GM21526 (cell line): ENCODE measurements around the gene WDR81.
"Not testable (repeated sequence)": the region's sequence is repeated elsewhere in the genome, so short reads cannot be mapped to it uniquely, and the experiment has no call there.

Experiments
- ATAC-seq: cut with Tn5 transposase; IDR thresholded peaks from one replicate; pipeline ENCODE4 v1.9.1; 2021; ENCODE audit warnings: moderate library complexity; ENCODE audit not compliant: unreplicated experiment, low FRiP score

Gene WDR81

DNA sequence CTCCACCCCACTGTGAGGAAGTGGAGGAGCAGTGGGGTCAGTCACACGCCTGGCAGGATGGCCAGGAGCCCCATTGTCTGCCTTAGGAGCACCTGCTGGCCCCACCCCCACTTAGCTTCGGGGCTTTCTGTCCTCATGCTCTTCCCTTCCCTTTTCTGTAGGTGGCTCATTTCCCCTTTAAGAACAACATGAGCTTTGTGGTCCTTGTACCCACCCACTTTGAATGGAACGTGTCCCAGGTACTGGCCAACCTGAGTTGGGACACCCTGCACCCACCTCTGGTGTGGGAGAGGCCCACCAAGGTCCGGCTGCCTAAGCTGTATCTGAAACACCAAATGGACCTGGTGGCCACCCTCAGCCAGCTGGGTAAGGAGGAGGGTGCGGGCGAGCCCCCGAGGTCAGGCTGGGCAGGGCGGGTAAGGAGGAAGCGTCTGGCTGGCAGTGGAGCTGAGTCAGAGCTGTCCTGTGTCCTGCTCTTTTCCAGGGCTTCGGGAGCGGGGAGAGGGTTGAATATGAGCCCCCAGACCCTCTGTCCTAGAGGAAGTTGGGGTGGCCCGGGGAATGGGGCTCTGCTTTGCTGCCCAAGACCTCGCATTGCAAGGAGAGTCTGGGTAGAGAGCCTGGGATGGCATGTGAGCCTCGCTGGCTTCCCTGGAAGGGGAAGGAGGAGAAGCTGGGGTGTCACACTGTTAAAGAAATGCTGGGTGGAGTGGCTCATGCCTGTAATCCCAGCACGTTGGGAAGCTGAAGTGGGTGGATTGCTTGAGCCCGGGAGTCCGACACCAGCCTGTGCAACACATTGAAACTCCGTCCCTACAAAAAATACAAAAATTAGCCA, 28.1 kb downstream of the WDR81 start:
- no peak for ATAC-seq

DNA sequence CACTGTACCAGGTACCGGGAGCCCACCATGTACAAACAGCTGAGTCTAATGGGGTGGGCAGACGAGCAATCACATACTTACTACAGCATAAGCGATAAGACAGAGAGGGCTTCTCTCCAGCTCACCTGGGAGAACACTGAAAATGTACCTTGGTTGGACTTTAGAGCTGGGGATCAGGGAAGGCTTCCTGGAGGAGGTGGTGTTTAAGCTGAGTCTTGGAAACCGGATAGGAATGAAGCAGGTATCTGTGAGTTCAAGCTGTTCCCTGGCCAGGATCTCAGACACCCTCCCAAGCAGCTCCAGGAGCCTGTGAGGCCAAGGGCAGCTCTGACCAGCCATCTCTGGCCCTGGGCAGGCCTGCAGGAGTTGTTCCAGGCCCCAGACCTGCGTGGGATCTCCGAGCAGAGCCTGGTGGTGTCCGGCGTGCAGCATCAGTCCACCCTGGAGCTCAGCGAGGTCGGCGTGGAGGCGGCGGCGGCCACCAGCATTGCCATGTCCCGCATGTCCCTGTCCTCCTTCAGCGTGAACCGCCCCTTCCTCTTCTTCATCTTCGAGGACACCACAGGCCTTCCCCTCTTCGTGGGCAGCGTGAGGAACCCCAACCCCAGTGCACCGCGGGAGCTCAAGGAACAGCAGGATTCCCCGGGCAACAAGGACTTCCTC, 29.4 kb downstream of the WDR81 start:
- ATAC-seq: no peak

DNA sequence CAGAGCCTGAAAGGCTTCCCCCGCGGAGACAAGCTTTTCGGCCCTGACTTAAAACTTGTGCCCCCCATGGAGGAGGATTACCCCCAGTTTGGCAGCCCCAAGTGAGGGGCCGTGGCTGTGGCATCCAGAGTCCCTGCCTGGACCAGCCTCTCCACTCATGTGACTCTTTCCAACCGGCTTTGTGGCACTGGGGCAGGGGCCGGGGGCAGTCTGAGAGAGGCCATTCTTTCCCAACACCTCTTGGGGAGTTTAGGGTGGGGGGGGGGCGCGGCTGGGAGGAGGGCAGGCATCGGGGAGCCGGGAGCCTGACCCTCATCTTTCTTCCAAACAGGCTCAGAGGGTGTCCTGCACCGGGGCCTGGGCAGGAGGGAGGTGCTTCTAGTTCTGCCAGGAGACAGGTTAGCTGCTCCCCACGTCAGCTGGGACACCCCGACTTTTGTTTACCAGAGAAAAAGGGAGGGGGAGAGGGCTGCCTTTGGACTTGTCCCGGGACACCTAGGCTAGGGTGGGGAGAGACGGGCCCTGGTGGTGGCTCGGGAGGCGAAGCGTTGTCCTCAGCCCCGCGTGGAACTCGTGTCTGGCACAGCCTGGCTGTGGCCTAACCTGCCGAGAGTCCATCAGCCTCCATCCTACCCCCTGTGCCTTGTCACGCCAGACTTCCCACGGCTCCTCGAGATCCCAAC, 30.1 kb downstream of the WDR81 start:
- no peak for ATAC-seq

DNA sequence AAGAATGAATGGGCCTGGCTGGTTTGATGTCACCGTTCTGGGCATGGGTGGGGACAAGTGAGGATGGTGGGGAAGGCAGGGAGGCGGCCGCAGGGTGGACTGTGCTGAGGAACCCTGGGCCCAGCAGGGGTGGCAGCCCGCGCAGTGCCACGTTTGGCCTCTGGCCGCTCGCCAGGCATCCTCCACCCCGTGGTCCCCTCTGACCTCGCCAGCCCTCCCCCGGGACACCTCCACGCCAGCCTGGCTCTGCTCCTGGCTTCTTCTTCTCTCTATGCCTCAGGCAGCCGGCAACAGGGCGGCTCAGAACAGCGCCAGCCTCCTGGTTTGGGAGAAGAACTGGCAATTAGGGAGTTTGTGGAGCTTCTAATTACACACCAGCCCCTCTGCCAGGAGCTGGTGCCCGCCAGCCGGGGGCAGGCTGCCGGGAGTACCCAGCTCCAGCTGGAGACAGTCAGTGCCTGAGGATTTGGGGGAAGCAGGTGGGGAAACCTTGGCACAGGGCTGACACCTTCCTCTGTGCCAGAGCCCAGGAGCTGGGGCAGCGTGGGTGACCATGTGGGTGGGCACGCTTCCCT, 30.8 kb downstream of the WDR81 start:
- ATAC-seq: no peak

DNA sequence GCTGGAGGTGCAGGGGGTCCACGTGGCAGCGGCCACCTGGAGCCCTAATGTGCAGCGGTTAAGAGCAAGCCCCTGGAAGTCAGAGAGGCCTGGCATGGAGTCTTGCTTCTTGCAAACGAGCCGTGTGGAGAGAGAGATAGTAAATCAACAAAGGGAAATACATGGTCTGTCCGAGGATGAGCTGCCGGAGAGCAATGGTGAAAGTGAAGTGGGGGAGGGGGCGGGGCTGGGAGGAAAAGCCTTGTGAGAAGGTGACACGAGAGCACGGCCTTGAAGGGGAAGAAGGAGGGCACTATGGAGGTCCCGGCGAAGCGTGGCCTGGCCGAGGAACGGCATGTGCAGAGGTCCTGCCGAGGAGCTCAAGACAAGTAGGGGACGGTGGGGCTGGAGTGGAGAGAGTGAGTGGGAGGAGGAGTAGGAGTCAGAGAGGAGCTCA, 31.3 kb downstream of the WDR81 start:
- ATAC-seq: no peak

DNA sequence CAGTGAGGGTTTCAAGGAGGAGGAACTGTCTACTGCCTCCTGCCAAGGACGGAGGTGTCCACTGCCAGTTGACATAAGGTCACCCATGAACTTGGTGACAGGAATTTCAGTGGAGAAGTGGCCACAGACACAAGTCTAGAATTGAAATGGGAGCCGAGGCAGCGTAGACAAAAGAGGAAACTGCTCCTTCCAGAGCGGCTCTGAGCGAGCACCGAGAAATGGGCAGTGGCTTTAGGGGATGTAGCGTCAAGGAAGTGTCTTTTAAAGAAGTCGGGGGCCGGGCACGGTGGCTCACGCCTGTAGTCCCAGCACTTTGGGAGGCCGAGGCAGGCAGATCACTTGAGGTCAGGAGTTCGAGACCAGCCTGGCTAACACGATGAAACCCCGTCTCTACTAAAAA, 34.3 kb downstream of the WDR81 start:
- ATAC-seq: no peak

DNA sequence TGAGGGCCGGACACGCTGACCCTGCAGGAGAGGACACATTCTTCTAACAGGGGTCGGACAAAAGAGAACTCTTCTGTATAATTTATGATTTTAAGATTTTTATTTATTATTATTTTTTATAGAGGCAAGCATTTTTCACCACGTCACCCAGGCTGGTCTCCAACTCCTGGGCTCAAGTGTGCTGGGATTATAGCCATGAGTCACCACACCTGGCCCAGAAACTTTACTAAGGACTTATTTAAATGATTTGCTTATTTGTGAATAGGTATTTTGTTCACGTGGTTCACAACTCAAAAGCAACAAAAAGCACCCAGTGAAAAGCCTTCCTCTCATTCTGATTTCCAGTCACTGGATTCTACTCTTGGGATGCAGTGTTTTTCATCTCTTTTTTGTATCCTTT, 35.0 kb downstream of the WDR81 start:
- no peak for ATAC-seq

DNA sequence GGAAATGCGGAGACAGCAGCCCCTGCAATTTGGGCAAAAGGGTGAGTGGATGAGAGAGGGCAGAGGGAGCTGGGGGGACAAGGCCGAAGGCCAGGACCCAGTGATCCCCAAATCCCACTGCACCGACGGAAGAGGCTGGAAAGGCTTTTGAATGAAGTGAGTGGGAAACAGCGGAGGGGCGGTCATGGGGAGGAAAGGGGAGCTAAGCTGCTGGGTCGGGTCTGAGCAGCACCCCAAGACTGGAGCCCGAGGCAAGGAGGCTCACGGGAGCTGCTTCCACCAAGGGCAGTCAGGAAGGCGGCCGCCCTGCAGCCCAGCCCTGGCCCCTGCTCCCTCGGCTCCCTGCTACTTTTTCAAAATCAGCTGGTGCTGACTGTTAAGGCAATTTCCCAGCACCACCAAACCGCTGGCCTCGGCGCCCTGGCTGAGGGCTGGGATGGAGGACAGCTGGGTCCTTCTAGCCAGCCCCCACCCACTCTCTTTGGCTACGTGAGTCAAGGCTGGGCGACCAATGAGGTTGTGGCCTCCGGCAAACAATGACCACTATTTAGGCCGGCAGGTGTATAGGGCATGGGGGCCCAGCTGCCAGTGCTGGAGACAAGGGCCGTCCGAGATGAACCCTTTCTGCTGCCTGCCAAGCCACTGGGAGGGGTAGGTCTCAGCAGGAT, 37.9 kb downstream of the WDR81 start:
- no peak for ATAC-seq

DNA sequence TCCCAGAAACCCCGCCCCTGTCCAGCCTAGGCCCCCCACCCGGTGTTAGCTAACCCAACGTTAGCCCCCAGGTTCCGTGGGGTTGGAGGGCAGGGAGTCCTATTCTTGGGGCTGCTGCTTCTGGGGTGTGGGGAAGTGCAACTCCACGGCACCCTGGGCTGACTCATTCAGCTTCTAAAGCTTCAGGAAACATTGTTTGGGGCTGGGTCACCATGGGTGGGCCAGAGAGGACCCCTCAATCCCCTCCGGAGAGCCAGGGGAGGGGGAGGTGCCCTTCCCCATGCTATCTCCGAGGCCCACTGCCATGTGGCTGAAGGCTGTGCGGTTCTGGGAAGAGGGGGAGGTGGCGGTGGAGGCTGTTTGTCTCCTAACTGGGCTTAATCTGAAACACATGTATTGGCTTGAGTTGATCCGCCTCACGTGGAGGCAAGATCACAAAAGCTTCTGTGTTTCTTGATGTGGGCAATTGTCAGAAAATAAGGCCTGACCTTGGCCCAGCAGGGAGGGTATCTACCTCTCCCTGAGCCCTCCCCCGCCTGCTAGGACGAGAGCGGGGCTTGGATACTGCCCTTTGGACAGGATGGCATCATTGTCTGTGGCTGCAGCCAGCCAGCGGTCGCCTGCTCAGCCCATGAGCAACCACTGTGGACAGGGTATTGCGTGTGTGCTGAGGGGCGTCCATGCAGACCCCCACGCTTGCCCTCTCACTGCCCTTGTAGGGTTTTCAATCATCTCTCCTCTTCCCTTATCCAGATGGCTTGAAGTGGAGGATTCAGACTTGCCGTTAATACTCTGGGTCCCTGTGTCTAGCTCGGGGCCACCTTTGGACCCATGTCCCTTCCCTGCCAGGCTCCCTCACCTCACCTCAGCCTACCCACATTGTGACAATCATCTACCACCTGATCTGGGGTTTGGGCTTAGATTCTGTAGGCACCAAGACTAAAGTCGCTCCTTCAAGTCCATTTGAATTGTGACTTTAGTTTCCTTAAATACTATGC, 38.7 kb downstream of the WDR81 start:
- ATAC-seq: no peak

DNA sequence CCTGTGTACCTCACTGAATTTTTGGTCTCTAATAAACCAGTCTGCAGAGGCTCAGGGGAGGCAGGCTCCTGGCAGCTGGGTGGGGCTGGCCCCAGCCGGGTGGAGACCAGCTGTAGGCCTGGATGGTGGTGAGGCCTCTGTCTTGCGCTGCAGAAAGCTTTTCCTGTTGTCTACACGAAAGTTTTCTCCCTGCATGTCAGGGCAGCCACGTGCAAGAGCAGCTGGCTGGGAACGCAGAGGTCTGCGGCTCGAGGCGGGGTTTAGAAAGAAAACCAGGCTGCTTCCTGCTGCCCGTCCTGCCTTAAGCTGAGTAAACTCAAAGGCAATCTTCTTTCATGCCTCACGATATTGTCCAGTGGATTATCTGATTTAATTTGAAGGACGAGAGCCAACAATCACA, 39.8 kb downstream of the WDR81 start:
- no peak for ATAC-seq

DNA sequence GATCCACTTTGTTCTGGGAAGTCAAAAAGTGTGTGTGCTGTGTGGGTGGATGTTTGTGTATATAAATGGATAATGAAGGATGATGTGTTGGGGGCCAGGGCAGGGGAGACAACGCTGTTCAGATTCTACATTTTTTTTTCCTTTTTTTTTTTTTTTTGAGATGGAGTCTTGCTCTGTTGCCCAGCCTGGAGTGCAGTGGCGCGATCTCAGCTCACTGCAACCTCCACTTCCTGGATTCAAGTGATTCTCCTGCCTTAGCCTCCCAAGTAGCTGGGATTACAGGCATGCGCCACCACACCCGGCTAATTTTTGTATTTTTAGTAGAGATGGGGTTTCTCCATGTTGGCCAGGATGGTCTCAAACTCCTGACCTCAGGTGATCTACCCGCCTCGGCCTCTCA, 40.2 kb downstream of the WDR81 start:
- not testable (repeated sequence) for ATAC-seq

DNA sequence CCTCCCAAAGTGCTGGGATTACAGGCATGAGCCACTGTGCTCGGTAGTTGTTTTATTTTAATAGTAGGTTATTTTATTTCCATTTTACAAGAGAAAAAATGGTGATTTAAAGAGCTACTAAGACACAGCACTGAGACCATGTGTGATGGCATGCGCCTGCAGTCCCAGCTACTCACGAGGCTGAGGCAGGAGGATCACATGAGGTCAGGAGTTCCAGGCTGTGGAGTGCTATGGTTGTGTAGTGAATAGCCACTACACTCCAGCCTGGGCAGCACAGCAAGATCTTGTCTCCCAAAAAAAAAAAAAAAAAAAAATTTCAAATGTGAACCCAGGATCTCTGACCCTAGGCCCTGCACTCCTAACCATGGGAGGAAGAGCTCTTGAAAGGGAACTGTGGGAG, 41.1 kb downstream of the WDR81 start:
- ATAC-seq: no peak

DNA sequence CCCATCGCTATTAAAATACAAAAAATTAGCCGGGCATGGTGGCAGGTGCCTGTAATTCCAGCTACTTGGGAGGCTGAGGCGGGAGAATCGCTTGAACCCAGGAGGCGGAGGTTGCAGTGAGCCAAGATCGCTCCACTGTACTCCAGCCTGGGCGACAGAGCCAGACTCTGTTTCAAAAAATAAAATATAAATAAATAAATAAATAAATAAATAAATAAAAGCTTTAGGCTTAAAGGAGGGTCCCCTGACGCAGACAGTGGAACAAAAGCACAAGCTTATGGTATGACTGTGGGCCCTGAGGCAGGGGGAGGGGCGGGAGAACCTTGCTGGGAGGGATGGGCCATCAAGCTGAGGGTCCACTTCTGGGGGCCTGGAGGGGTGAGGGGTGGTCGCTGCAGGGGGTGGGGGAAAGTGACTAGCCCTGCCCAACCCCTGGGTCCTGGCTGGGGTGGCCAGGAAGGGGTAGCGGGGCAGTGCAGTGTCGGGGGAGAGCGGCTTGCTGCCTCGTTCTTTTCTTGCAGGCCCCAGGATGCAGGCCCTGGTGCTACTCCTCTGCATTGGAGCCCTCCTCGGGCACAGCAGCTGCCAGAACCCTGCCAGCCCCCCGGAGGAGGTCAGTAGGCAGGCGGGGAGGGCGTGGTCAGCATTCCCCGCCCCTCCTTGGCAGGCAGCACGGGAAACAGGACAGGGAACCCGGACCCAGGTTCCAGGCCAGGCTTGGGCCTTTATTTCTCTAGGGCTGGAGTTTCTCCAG, 42.1 kb downstream of the WDR81 start:
- ATAC-seq: no peak

DNA sequence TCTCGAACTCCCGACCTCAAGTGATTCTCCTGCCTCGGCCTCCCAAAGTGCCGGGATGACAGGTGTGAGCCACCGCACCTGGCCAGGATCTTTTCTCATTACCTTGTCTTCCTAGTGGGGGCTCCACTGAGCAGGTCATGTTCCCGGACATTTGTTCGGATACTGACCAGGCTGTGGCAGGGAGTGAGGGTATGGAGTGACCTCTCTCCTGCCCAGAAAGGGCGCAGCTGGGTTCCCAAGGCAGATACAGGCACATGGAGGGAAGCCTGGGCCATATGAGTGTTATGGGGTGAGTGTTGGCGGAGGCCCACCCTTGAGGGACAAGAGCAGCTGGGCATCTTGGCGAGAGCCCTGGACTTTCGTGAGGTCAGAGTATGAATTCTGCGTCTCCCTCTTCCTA, 42.9 kb downstream of the WDR81 start:
- ATAC-seq: no peak

DNA sequence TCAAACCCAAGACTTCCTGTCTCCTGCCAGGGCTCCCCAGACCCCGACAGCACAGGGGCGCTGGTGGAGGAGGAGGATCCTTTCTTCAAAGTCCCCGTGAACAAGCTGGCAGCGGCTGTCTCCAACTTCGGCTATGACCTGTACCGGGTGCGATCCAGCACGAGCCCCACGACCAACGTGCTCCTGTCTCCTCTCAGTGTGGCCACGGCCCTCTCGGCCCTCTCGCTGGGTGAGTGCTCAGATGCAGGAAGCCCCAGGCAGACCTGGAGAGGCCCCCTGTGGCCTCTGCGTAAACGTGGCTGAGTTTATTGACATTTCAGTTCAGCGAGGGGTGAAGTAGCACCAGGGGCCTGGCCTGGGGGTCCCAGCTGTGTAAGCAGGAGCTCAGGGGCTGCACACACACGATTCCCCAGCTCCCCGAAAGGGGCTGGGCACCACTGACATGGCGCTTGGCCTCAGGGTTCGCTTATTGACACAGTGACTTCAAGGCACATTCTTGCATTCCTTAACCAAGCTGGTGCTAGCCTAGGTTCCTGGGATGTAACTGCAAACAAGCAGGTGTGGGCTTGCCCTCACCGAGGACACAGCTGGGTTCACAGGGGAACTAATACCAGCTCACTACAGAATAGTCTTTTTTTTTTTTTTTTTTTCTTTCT, 45.4 kb downstream of the WDR81 start:
- ATAC-seq: no peak

DNA sequence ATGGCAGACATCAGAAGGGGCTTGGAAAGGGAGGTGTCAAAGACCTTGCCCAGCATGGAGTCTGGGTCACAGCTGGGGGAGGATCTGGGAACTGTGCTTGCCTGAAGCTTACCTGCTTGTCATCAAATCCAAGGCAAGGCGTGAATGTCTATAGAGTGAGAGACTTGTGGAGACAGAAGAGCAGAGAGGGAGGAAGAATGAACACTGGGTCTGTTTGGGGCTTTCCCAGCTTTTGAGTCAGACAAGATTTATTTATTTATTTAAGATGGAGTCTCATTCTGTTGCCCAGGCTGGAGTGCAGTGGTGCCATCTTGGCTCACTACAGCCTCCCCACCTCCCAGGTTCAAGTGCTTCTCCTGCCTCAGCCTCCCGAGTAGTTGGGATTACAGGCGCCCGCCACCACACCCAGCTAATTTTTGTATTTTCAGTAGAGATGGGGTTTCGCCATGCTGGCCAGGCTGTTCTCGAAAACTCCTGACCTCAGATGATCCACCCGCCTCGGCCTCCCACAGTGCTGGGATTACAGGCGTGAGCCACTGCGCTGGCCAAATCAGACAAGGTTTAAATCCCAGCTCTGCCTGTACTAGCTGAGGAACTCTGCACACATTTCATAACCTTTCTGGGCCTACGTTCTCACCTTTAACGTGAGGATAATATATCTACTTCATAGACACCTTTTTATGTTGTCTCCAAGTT, 48.6 kb downstream of the WDR81 start:
- not testable (repeated sequence) for ATAC-seq

DNA sequence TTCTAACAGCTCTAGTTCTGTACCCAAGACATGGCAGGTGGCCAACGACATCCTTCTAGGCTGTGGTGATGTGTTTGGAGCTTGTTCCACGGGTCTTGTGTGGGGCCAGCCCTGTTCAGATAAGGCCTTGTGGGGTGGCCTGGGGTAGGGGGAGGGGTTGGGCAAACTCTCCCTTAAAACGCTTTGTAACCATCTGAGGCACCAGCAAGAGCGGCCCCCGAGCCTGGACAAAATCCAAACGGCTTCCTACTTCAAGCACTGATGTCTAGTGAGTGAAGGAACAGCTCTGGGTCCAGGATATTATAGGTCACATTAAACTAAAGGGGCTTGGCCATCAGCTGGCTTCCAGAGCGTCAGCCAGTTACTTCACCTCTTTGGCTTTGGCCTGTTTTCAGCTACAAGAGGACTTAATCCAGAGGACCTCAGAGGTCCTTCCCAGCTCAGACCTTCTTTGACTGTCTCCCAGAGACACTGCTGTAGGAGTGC, 49.2 kb downstream of the WDR81 start:
- no peak for ATAC-seq
